ENCODE measurements around the gene BLMH.

DNA sequence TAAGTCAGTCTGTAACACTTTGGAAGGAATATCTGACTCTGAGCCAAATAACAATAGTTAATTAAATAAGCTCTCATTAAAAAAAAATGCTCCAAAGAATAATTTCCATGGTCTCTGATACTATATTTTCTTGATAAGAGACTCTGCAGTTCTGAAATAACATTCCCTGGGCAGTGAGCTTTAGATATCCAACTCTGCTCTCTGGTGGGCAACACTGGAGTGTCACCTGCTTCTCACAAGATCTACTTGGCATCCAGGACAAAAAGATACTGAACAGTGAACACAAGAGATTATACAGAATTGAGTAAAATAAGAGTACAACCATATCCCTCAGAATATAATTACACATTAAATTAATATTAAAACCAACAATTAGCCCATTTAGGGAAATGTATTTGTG lies 13.7 kb downstream of the BLMH start:
- TF ChIP-seq, protein P1, sequence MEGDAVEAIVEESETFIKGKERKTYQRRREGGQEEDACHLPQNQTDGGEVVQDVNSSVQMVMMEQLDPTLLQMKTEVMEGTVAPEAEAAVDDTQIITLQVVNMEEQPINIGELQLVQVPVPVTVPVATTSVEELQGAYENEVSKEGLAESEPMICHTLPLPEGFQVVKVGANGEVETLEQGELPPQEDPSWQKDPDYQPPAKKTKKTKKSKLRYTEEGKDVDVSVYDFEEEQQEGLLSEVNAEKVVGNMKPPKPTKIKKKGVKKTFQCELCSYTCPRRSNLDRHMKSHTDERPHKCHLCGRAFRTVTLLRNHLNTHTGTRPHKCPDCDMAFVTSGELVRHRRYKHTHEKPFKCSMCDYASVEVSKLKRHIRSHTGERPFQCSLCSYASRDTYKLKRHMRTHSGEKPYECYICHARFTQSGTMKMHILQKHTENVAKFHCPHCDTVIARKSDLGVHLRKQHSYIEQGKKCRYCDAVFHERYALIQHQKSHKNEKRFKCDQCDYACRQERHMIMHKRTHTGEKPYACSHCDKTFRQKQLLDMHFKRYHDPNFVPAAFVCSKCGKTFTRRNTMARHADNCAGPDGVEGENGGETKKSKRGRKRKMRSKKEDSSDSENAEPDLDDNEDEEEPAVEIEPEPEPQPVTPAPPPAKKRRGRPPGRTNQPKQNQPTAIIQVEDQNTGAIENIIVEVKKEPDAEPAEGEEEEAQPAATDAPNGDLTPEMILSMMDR (IDR thresholded peaks at IDR 0.05) = peak; percentile 35
- TF ChIP-seq EZH2 (IDR thresholded peaks at IDR 0.05; ENCODE audit: borderline replicate concordance, insufficient read depth, low read depth, low read length, poor library complexity, severe bottlenecking) = no peak

Data from B cell (primary cell).